Central memory CD8-positive, alpha-beta T cell (primary cell): ENCODE results near the gene CASTOR1.
A peak's percentile ranks its signal among the peaks of the same experiment; 100 is the strongest.

ENCODE experiments used
- ATAC-seq: fragments of 150-1000 bp; cut with Tn5 transposase; replicated peaks from 2 replicates; pipeline ENCODE4 v1.10.0; 2022; ENCODE audit warnings: mild to moderate bottlenecking, moderate FRiP score, moderate number of reproducible peaks; ENCODE audit not compliant: poor library complexity, severe bottlenecking; ENCODE audit errors: extremely low read depth
- DNase-seq, 2 donors: peaks; one replicate each; pipeline ENCODE4 v3.0.0; 2021; ENCODE audit warnings: low spot score in 2 of 2
- H3K27ac Mint-ChIP-seq: one replicate; pipeline ENCODE4 v1.8.0; 2022; ENCODE audit warnings: low read depth, mild to moderate bottlenecking, moderate library complexity, mixed read lengths
- H3K27me3 Mint-ChIP-seq: one replicate; pipeline ENCODE4 v1.8.0; 2022; ENCODE audit warnings: mixed read lengths
- H3K36me3 Mint-ChIP-seq: one replicate; pipeline ENCODE4 v1.8.0; 2022; ENCODE audit warnings: mild to moderate bottlenecking, moderate library complexity, mixed read lengths; ENCODE audit not compliant: insufficient read depth
- H3K4me1 Mint-ChIP-seq: one replicate; pipeline ENCODE4 v1.8.0; 2022; ENCODE audit warnings: mixed read lengths
- H3K4me3 Mint-ChIP-seq: one replicate; pipeline ENCODE4 v1.8.0; 2022; ENCODE audit warnings: mild to moderate bottlenecking, moderate library complexity, mixed read lengths
- H3K9me3 Mint-ChIP-seq: one replicate; pipeline ENCODE4 v1.8.0; 2022; ENCODE audit warnings: mixed read lengths

Gene CASTOR1

DNA sequence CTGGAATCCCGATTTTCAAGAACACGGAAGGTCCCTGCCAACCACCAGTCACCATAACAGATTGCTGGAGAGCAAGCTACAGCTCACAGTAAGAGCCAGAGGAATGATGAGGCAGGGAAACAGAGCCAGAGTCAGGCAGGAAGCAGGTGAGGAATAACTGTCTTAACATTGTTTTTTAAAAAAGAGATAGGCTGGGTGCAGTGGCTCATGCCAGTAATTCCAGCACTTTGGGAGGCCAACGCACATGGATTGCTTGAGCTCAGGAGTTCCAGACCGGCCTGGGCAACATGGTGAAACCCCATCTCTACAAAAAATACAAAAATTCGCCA lies 13.5 kb upstream of the CASTOR1 start:
- Mint-ChIP-seq H3K4me1 (peaks cover 78% of the 10 kb centered on the region), H3K9me3 (no peaks in the 10 kb centered on the region), H3K27ac (peak overlapping the region; percentile 92), H3K4me3 (peak overlapping the region; percentile 60), H3K27me3 (no peaks in the 10 kb centered on the region), H3K36me3 (peaks cover 22% of the 10 kb centered on the region)
- DNase-seq (no peak), ATAC-seq (no peak)

GRCh38 chr22:30301995-30302809 lies 12.9 kb upstream of the CASTOR1 start:
- Mint-ChIP-seq H3K36me3 (peaks cover 23% of the 10 kb centered on the region), H3K9me3 (no peaks in the 10 kb centered on the region), H3K4me1 (peaks cover 73% of the 10 kb centered on the region), H3K4me3 (peak overlapping the region; percentile 63), H3K27me3 (no peaks in the 10 kb centered on the region), H3K27ac (peak overlapping the region; percentile 92)
- DNase-seq (no peak), ATAC-seq (no peak)

- Mint-ChIP-seq H3K27me3 (no peaks in the 10 kb centered on the region), H3K36me3 (peaks cover 24% of the 10 kb centered on the region), H3K4me1 (peaks cover 49% of the 10 kb centered on the region), H3K27ac (peak overlapping the region; percentile 64), H3K9me3 (no peaks in the 10 kb centered on the region), H3K4me3 (no peak overlapping the region)
- DNase-seq: no peak
- no peak for ATAC-seq
Observed at GRCh38 chr22:30299322-30299721, 10.0 kb upstream of the CASTOR1 start.

DNA sequence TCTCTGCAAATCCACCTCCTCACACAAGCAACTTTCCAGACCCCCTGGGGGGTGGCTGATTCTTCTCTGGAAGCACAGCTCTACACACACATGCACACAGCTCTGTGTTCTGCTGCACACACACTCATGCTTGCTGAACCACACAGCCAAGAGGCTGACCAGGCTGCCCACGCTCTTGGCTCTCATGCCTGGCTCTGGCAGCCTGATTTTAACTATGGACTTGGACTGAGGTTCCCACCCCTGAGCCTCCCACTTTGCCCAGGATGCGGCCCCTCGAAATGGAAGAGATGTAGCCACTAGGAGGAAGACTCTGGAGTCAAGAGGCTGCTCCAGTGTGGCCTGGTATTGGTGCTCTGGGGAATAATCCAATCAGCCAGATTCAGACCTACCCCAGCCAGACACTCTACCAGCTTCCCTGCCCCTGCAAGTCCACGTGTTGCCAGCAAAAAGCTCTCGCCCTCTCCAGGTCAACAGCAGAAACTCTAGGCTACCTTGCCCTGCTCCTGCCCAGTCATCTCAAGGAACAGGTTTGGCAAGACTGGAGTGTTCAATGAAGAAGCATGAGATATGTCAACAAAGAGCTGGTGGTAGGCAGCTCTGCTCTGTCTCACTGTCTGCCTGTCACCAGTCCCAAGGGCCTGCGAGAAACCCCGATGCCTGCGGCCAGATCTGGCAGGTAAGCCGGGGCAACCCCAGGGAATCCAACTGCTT lies 8.8 kb upstream of the CASTOR1 start:
- H3K4me3 Mint-ChIP-seq: no peak overlapping the region
- no peak for DNase-seq
- H3K27ac Mint-ChIP-seq: peak overlapping the region; percentile 64
- ATAC-seq: no peak
- peaks cover 37% of the 10 kb centered on the region for H3K4me1 Mint-ChIP-seq
- H3K27me3 Mint-ChIP-seq: no peaks in the 10 kb centered on the region
- peaks cover 31% of the 10 kb centered on the region for H3K36me3 Mint-ChIP-seq
- H3K9me3 Mint-ChIP-seq: no peaks in the 10 kb centered on the region

- no peaks in the 10 kb centered on the region for H3K27me3 Mint-ChIP-seq
- H3K4me1 Mint-ChIP-seq: peaks cover 30% of the 10 kb centered on the region
Observed at GRCh38 chr22:30297276-30297990, 8.1 kb upstream of the CASTOR1 start.

GRCh38 chr22:30296833-30297232 lies 7.5 kb upstream of the CASTOR1 start:
- no peak overlapping the region for H3K4me3 Mint-ChIP-seq
- H3K36me3 Mint-ChIP-seq: peaks cover 28% of the 10 kb centered on the region
- H3K27me3 Mint-ChIP-seq: no peaks in the 10 kb centered on the region
- DNase-seq (no peak), ATAC-seq (no peak)
- H3K4me1 Mint-ChIP-seq: peaks cover 25% of the 10 kb centered on the region
- H3K27ac Mint-ChIP-seq: peak overlapping the region; percentile 44
- H3K9me3 Mint-ChIP-seq: no peaks in the 10 kb centered on the region

More at GRCh38 chr22:30297276-30297990, 8.1 kb upstream of the CASTOR1 start:
- ATAC-seq: no peak
- no peak overlapping the region for H3K4me3 Mint-ChIP-seq
- DNase-seq: no peak
- H3K36me3 Mint-ChIP-seq: peaks cover 29% of the 10 kb centered on the region
- H3K9me3 Mint-ChIP-seq: no peaks in the 10 kb centered on the region
- peak overlapping the region; percentile 64 for H3K27ac Mint-ChIP-seq

DNA sequence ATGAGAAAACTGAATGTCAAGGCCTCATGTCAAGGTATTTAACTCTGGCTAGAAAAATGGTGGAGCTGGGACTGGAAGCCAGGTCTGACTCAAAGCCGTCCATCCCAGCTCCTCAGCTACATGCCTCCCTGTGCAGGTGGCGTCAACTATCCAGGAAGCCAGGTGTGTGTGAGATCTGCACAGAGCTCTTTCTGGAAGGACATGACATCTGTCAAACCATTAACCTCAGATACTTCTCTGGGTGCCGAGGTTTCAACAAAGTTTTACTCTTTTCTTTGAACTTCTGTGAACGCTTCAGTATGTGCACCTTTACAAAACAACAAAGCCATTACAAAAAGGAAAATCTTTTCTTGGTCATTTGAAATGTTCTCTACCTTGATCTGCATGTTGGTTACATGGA lies 7.0 kb upstream of the CASTOR1 start:
- DNase-seq (no peak), ATAC-seq (no peak)
- Mint-ChIP-seq H3K36me3 (peaks cover 28% of the 10 kb centered on the region), H3K4me3 (no peak overlapping the region), H3K27ac (peak overlapping the region; percentile 44), H3K27me3 (no peaks in the 10 kb centered on the region), H3K9me3 (no peaks in the 10 kb centered on the region), H3K4me1 (peaks cover 24% of the 10 kb centered on the region)

DNA sequence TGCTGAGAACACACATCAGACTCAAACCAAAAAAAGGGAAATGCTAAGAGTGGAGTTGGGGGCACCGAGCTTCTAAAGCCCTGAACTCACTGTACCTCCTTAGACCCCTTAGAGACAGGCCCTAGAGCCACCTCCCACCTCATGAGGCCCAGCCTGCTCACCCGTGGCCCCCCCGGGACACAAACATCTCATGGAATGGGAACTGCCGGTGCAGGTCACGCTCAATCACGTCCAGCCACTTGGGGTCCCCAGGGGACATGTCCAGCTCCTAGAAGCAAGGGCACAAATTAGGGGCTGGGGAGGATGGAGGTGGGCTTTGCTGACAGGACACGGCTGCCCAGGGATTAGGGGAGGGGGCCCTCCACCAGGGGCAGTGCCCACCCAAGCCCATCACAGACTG lies 6.3 kb upstream of the CASTOR1 start:
- DNase-seq: no peak
- Mint-ChIP-seq H3K27me3 (no peaks in the 10 kb centered on the region), H3K9me3 (no peaks in the 10 kb centered on the region), H3K36me3 (peaks cover 28% of the 10 kb centered on the region), H3K4me3 (no peak overlapping the region), H3K4me1 (peaks cover 18% of the 10 kb centered on the region), H3K27ac (peak overlapping the region; percentile 41)
- ATAC-seq: no peak

DNA sequence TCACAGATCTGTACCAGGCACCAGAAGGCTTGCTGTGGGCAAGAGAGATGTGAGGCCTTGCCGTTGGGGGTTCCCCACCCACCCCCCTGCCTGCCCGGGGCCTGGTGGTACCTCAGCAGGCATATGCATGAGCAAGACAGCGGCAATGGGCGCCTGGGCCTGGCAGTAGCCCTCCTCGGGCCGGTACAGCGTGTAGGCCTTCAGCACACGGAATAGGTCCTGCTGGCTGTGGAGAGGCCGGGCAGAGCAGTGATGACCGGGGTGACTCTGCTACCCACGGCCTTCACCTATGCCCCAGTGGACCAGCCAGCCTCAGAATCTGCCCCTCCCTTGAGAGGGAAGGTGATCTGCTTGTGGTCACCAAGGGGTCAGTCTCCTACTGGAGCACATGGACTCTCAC lies 5.5 kb upstream of the CASTOR1 start:
- ATAC-seq (no peak), DNase-seq (no peak)
- H3K9me3 Mint-ChIP-seq: no peaks in the 10 kb centered on the region
- H3K27me3 Mint-ChIP-seq: no peaks in the 10 kb centered on the region
- peak overlapping the region; percentile 38 for H3K27ac Mint-ChIP-seq
- peaks cover 22% of the 10 kb centered on the region for H3K4me1 Mint-ChIP-seq
- peaks cover 29% of the 10 kb centered on the region for H3K36me3 Mint-ChIP-seq
- H3K4me3 Mint-ChIP-seq: no peak overlapping the region

DNA sequence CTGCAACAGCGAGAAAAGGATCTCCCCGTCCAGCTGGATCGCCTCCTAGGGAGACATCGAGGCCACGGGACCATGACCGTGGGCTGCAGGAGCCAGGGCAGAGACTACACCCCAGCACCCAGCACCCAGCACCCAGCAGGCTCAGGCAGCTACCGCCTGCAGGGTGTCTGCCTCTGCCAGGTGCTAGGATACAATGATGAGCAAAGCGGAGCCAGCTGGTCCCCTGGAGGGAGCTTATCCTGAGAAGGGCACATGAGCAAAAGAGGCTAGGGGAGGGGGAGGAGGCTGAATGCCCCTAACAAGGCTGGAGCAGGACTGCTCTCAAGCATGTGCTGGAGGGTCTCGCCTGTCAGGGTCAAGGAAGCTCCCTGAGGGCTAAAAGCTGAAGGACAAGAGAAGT lies 4.8 kb upstream of the CASTOR1 start:
- Mint-ChIP-seq H3K4me3 (no peak overlapping the region), H3K9me3 (no peaks in the 10 kb centered on the region), H3K27ac (peak overlapping the region; percentile 38), H3K4me1 (peaks cover 26% of the 10 kb centered on the region), H3K27me3 (no peaks in the 10 kb centered on the region), H3K36me3 (peaks cover 27% of the 10 kb centered on the region)
- ATAC-seq: no peak
- no peak for DNase-seq

GRCh38 chr22:30293026-30293425 lies 3.7 kb upstream of the CASTOR1 start:
- no peak for DNase-seq
- Mint-ChIP-seq H3K9me3 (no peaks in the 10 kb centered on the region), H3K27ac (peak overlapping the region; percentile 30), H3K27me3 (no peaks in the 10 kb centered on the region), H3K4me3 (no peak overlapping the region), H3K4me1 (peaks cover 28% of the 10 kb centered on the region), H3K36me3 (peaks cover 27% of the 10 kb centered on the region)
- no peak for ATAC-seq

DNA sequence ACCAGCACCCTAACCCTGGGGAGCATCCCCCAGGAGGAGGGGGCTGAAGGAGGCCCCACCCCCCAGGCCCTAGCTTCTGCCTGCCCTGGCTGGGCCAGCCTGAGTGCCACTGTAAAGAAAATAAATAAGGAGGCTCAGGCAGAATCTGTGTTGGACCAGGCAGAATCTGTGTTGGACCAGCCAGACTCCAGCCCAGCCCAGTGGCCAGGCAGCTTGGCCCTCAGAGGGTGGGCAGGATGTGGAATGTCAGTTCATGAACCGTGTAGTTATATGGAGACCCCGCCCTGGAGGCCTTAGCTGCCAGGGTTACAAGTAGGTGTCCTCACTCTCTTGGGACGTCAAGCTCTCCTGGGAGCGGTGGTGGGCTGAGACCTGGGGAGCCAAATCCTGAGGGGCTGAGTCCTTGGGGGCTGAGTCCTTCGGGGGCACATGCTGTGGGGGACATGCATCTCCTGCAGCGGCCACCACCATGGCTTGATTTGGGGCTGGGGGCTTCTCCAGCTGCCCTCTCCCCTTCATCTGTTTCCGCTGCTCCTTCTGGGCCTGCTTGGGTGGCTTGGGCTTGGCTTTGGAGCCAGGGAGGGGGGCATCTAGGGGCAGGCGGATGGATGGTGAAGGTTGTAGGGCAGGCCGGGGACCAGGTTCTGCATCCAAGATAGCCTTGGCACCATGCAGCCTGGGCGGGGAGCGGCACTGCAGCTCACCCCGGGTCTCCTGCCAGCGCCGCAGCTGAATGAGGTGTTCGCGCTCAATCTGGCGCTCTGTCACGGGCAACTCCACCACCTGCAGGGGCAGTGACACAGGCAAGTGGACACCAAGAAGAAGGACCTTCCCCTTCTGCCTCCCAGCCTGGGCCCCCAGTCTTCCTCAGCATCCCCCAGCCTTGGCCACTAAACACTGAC lies 3.0 kb upstream of the CASTOR1 start:
- H3K36me3 Mint-ChIP-seq: peaks cover 30% of the 10 kb centered on the region
- no peak overlapping the region for H3K27ac Mint-ChIP-seq
- H3K4me3 Mint-ChIP-seq: no peak overlapping the region
- no peak for DNase-seq
- H3K9me3 Mint-ChIP-seq: no peaks in the 10 kb centered on the region
- H3K27me3 Mint-ChIP-seq: no peaks in the 10 kb centered on the region
- ATAC-seq: no peak
- H3K4me1 Mint-ChIP-seq: peaks cover 34% of the 10 kb centered on the region
